ENCODE data around the gene DLK2. TPM values are rescaled to one million over a fixed set of nuclear protein-coding genes. Genes with fewer than 3 reads are reported as not detected.

The DLK2 gene
- total RNA-seq, 1 donor from 2014 or later: 8.2 TPM

GRCh38 chr6:43477235-43478007 lies 22.1 kb upstream of the DLK2 start, which contains the start of gene TJAP1:
TSS of gene TJAP1 (plus strand) at chr6:43477570. CDS start at chr6:43499002, 21,432 bp downstream.
- Histone ChIP-seq H3K27me3 (ENCODE audit: control insufficient read depth, insufficient read depth, low read length) (no peaks in the 10 kb centered on the region), H3K36me3 (ENCODE audit: control insufficient read depth, insufficient read depth, low read length) (no peaks in the 10 kb centered on the region), H3K4me3 (ENCODE audit: low read depth, low read length) (peak within 1 kb of the TSS; percentile 64)
- DNase-seq (ENCODE audit: low read depth) (peak; percentile 70), FAIRE-seq (no peak)
- TF ChIP-seq, protein P1, sequence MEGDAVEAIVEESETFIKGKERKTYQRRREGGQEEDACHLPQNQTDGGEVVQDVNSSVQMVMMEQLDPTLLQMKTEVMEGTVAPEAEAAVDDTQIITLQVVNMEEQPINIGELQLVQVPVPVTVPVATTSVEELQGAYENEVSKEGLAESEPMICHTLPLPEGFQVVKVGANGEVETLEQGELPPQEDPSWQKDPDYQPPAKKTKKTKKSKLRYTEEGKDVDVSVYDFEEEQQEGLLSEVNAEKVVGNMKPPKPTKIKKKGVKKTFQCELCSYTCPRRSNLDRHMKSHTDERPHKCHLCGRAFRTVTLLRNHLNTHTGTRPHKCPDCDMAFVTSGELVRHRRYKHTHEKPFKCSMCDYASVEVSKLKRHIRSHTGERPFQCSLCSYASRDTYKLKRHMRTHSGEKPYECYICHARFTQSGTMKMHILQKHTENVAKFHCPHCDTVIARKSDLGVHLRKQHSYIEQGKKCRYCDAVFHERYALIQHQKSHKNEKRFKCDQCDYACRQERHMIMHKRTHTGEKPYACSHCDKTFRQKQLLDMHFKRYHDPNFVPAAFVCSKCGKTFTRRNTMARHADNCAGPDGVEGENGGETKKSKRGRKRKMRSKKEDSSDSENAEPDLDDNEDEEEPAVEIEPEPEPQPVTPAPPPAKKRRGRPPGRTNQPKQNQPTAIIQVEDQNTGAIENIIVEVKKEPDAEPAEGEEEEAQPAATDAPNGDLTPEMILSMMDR (IDR thresholded peaks at IDR 0.05; ENCODE audit: insufficient read depth, low read length, severe bottlenecking): no peak

DNA sequence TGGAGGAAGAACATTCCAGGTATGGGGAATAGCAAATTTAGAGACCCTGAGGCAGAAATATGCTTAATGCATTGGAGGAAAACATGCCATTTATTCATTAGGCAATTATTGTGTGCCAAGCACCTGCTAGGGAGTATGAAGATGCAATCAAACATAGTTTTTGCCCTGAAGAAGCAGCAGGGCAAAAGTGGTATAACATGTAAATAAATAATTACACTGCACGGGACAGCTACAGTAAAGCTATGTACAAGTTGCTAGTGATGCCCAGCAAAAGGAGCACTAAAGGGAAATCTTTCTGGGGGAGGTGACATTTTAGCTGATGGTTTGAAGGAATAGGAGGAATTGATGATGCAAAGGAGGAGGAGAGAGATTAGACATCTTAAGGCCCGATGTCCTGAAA lies 21.4 kb upstream of the DLK2 start:
- TF ChIP-seq, protein P1 (IDR thresholded peaks at IDR 0.05; ENCODE audit: insufficient read depth, low read length, severe bottlenecking): no peak
- FAIRE-seq (no peak), DNase-seq (ENCODE audit: low read depth) (no peak)
- Histone ChIP-seq H3K4me3 (ENCODE audit: low read depth, low read length) (no peak overlapping the region), H3K36me3 (ENCODE audit: control insufficient read depth, insufficient read depth, low read length) (no peaks in the 10 kb centered on the region), H3K27me3 (ENCODE audit: control insufficient read depth, insufficient read depth, low read length) (no peaks in the 10 kb centered on the region)

DNA sequence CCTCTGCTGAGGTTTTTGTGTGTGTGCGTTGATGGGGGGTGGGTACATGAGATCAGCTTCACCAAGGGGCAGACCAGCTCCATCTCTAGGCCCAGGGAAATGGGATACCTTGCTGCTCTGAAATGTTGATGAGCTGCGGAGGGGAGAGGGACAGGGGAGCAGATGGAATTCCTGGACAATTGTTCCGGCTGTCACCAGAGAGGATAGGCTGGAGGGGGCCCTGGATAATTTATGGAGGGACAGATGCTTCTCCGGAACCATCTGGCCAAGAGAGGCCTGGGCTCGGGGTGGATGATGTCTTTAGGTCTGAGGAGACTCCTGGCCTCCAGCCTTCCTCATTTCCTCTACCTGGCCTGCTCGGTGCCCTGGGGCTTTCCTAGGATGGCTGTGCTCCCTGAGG lies 20.2 kb upstream of the DLK2 start:
- TF ChIP-seq, protein P1 (IDR thresholded peaks at IDR 0.05; ENCODE audit: insufficient read depth, low read length, severe bottlenecking): no peak
- FAIRE-seq (no peak), DNase-seq (ENCODE audit: low read depth) (no peak)
- Histone ChIP-seq H3K27me3 (ENCODE audit: control insufficient read depth, insufficient read depth, low read length) (no peaks in the 10 kb centered on the region), H3K4me3 (ENCODE audit: low read depth, low read length) (no peak overlapping the region), H3K36me3 (ENCODE audit: control insufficient read depth, insufficient read depth, low read length) (no peaks in the 10 kb centered on the region)

- TF ChIP-seq, protein P1 (IDR thresholded peaks at IDR 0.05; ENCODE audit: insufficient read depth, low read length, severe bottlenecking): no peak
- DNase-seq (ENCODE audit: low read depth): no peak
- no peaks in the 10 kb centered on the region for H3K36me3 ChIP-seq (ENCODE audit: control insufficient read depth, insufficient read depth, low read length)
- FAIRE-seq: no peak
- H3K4me3 ChIP-seq (ENCODE audit: low read depth, low read length): no peak overlapping the region
- H3K27me3 ChIP-seq (ENCODE audit: control insufficient read depth, insufficient read depth, low read length): no peaks in the 10 kb centered on the region
Measured at GRCh38 chr6:43472515-43472914, 17.2 kb upstream of the DLK2 start.

DNA sequence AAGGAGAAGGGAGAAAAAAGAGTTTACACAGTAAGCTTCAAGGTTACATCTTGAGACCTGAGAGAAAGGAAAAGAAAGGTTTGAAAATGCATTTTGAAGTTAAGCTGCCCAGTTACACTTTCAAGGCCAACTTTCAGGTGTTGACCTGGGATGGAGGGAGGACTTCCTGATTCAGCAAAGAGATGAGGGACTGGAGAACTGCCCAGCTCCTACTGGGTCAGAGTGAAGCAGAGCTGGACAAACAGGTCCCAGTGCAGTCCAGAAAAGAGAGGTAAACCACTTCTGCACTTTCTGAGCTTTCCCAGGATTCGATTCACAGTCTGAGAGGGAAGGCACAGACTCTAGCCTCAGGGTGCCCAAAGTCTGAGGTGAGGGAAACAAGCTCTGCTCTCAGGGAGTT lies 16.1 kb upstream of the DLK2 start:
- Histone ChIP-seq H3K4me3 (ENCODE audit: low read depth, low read length) (no peak overlapping the region), H3K36me3 (ENCODE audit: control insufficient read depth, insufficient read depth, low read length) (no peaks in the 10 kb centered on the region), H3K27me3 (ENCODE audit: control insufficient read depth, insufficient read depth, low read length) (no peaks in the 10 kb centered on the region)
- TF ChIP-seq, protein P1 (IDR thresholded peaks at IDR 0.05; ENCODE audit: insufficient read depth, low read length, severe bottlenecking): no peak
- no peak for DNase-seq (ENCODE audit: low read depth)
- FAIRE-seq: no peak

DNA sequence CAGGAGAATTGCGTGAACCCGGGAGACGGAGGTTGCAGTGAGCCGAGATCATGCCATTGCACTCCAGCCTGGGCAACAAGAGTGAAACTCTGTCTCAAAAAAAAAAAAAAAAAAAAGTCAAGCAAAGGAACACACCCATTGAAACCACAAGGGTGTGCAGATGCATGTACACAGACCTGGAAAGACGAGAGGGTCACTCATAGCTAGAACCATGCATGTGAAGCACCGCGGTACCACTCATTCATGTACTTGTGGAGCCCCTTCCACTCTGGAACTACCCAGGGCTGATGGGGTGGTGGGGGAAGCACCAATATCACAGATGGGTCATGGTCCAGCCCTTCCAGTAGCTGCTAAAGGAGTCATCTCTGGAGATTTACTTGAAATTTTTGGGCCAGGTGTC lies 14.6 kb upstream of the DLK2 start:
- TF ChIP-seq, protein P1 (IDR thresholded peaks at IDR 0.05; ENCODE audit: insufficient read depth, low read length, severe bottlenecking): no peak
- Histone ChIP-seq H3K4me3 (ENCODE audit: low read depth, low read length) (no peak overlapping the region), H3K27me3 (ENCODE audit: control insufficient read depth, insufficient read depth, low read length) (no peaks in the 10 kb centered on the region), H3K36me3 (ENCODE audit: control insufficient read depth, insufficient read depth, low read length) (no peaks in the 10 kb centered on the region)
- DNase-seq (ENCODE audit: low read depth): no peak
- no peak for FAIRE-seq
